ENCODE measurements around the gene HOXC12.

HOXC12 gene

DNA sequence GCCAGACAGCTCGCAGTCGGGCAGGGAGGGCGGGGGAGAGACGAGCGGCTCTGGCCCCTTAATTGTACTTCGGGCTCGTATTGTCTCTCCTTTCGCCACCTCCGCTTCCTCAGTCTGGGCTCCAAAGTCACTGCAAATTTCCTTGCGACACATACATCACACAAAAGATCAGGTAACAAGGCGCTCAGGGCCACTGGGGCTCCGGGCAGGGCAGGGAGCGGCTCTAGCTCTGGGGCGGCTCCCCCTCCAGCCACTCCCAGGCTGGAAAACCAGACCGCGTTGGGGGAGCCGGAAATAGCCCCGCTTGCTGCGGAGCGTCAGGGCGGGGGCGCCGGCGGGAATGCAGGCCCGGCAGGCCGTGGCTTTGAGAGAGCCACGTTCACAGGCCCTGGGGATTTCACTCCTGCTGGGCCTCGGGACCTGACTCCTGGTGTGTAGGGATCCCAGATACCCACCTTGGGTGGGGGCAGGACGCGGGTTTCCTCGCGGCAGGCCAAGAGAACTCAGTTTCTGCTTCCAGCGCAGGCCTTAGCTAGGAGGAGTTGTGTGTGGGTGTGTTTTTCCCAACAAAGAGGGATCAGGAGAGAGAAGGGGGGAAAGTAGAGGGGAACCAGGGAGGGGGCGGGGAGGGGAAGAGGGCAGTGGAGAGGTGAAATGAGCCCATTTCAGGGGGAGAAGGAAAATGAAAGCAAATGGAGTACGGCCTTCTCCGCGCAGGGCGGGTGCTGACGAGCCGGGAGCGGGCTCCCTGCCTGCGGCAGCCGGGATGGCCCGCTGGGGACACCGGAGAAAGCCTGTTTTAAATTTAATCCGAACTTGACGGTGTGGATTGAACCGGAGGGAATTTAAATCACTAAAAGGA lies 40.9 kb downstream of the HOXC12 start:
- TF ChIP-seq, protein P1, sequence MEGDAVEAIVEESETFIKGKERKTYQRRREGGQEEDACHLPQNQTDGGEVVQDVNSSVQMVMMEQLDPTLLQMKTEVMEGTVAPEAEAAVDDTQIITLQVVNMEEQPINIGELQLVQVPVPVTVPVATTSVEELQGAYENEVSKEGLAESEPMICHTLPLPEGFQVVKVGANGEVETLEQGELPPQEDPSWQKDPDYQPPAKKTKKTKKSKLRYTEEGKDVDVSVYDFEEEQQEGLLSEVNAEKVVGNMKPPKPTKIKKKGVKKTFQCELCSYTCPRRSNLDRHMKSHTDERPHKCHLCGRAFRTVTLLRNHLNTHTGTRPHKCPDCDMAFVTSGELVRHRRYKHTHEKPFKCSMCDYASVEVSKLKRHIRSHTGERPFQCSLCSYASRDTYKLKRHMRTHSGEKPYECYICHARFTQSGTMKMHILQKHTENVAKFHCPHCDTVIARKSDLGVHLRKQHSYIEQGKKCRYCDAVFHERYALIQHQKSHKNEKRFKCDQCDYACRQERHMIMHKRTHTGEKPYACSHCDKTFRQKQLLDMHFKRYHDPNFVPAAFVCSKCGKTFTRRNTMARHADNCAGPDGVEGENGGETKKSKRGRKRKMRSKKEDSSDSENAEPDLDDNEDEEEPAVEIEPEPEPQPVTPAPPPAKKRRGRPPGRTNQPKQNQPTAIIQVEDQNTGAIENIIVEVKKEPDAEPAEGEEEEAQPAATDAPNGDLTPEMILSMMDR (conservative IDR thresholded peaks at IDR 0.05): no peak
- TF ChIP-seq ZFX (IDR thresholded peaks at IDR 0.05): no peak
- H3K27ac ChIP-seq: no peak overlapping the region

DNA sequence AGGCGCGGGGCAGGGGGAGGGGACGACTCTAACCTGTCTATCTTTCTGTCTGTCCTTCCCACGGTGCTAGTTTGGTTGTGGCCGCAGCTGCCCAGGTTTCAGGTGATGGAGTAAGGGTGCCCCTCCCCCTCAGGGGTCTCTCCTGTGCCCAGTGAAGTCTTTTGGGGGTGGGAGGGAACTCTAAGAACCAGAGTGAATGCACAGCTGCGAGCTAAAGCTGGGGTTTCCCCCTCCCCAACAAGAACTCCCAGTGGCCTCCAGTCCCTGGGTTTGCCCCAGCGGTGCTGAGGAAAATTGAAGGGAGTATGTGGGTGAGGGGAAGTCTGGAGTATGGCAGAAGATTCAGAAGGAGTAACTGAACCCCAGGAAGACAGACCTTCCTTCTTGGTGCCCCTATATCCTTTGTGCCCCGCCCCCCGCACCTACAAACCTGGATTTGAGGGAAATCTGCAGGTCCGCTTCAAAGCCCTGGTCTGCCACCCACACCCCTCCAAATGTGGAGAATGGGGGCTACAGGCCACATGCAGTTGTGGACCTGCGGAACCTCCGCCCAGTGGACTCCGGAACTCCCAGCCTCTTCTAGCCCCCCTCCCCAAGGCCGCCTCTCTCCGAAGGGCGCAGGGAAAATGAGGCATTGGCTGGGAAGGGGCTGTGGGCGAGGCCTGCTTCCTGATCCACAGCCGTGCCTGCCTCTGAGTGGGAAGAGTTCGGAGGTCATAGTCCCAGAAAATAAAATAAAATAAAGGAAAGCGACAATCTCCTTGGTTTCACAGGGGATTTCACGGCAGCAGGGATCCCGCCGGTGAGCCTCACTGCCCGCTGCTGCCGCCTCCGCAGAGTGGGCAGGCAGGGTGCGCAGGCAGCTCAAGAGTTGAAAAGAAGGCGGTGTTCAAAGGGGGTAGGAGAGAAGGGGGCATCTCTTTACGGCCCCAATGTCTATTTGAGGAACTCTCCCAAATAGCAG lies 41.8 kb downstream of the HOXC12 start:
- TF ChIP-seq, protein P1 (conservative IDR thresholded peaks at IDR 0.05): no peak
- no peak for TF ChIP-seq ZFX (IDR thresholded peaks at IDR 0.05)
- H3K27ac ChIP-seq: no peak overlapping the region

DNA sequence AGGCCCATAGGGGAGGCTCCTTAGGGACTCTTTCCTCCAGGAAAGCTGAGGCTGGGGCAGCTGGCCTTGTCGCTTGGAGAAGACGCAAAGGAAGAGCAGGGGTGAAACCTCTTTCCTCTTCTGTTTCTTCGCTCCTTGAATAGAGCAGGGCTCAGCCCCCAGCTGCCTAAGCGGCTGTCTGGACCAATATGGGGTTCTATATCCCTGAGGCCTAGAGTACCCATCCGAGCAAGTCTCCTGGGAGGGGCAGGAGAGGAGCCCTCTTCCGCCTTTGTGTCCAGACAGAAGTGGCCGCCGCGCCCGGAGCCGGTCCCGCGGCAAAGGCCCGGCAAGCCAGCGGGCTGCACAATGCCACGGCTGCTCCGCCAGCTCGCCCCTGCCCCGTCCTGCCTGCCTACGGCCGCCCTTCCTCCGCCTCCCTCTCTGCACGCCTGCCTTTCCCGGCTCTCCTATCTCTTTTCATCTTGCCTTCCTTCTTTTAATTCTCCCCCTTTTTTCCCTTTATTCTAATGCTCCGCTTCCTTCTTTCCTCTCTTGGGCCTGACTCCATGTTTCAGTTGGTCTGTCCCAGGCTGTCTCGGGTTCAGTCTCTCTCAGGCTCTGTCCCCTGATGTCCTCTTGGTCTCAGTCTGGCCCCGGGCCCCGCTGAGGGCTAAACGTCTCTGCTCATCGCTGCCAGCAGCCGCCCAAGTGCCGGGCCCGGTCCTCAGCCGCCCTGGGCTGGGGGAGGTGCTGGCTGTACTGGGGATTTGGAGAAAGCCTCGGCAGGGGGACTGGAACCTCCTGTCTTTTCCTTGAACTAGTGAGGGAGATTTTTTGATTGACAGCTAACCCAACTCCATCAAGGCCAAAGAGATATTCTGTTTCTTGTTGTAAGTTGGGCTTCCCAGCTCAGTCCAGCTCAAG lies 42.8 kb downstream of the HOXC12 start:
- H3K27ac ChIP-seq: no peak overlapping the region; the same call in 1 of the 2 replicates
- TF ChIP-seq ZFX (IDR thresholded peaks at IDR 0.05): no peak
- TF ChIP-seq, protein P1 (conservative IDR thresholded peaks at IDR 0.05): no peak

DNA sequence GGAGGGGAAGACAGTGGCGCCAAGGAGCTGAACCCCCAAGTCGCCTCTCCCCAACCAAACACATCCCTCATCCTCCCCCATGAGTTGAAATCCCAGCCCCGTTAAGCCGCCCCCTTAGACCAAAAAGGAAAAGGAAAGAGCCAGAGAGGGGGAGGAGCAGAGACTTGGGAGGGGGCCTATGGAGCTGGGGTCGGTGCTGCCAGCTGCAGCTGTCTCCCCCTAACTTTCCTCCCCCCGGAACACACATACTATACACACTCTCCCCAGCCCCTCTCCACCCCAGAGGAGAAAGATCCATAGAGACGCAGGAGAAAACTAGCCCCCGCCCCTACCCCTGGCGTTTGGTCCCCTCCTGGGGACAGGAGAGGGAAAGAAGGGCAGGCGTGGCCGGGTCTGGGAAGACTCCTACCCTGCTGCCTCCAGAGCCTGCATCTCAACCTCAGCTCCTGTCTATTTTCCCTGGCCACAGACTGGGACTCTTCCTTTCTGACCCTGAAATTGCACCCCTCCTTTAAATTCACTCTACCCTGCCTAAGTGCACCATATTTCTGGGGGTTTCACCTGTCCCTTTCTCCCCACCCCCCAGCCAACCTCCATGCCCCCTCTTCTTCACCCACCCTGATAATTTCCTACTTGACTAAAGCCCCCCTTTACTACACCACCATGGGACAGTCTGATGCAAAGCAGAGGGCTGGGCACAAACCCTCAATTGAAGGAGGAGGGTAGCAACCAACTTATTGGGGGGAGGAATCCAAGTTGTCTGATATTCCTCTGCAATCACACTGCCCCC lies 43.6 kb downstream of the HOXC12 start:
- H3K27ac ChIP-seq: peak overlapping the region; percentile 84
- TF ChIP-seq ZFX (IDR thresholded peaks at IDR 0.05): no peak
- TF ChIP-seq, protein P1 (conservative IDR thresholded peaks at IDR 0.05): no peak

DNA sequence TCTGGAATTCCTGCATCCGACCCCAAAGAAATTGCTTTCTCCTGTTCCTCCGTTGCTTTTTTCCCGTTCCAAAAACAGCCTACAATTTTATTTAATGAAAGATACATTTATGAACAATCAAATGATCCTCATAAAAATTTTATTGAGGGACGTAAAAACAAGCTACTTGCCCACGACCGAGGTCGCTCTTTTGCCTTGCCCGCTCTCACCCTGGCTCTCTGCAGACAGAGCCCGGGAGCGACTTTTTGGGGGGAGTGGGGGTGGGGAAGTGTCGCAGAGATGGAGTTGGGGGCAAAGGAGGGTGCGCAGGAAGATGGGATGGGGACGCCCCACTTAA lies 44.2 kb downstream of the HOXC12 start:
- peak overlapping the region; percentile 84 for H3K27ac ChIP-seq
- TF ChIP-seq ZFX (IDR thresholded peaks at IDR 0.05): no peak
- TF ChIP-seq, protein P1 (conservative IDR thresholded peaks at IDR 0.05): no peak

DNA sequence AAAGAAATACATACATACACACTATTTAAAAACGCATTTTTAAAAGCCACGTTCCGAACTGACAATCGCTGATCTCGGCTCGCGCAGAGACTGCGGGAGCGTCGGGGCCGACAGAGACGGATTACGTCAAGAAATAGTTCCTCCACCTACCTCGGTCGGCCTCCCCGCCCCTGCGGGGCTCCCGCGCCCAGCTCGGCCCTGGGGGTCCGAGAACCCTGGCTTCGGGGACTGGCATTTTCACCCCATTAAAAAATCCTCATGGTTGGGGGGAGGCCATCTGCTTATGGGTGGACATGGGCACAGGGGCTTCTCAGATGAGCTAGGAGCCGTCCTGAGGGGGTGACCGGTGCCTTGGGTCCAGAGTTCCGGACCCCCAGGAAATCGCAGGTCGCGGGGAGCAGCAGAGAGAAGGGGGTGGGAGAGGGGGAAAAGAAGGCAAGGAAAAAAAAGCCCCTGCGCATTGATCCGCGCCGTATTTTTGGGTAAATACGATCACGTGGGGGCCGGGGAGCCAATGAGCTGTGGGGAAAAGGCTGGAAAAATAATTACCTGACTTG lies 44.9 kb downstream of the HOXC12 start:
- peak overlapping the region; percentile 84 for H3K27ac ChIP-seq
- TF ChIP-seq ZFX (IDR thresholded peaks at IDR 0.05): no peak
- TF ChIP-seq, protein P1 (conservative IDR thresholded peaks at IDR 0.05): no peak
